HG02981 (cell line): ENCODE measurements around the gene CD84.
A peak's percentile ranks its signal among the peaks of the same experiment; 100 is the strongest.
"Not testable (repeated sequence)": the region's sequence is repeated elsewhere in the genome, so short reads cannot be mapped to it uniquely, and the experiment has no call there.

Experiments used
- ATAC-seq: cut with Tn5 transposase; IDR thresholded peaks from one replicate; pipeline ENCODE4 v1.9.1; 2021; ENCODE audit warnings: mild to moderate bottlenecking, moderate library complexity; ENCODE audit not compliant: unreplicated experiment

The CD84 gene

DNA sequence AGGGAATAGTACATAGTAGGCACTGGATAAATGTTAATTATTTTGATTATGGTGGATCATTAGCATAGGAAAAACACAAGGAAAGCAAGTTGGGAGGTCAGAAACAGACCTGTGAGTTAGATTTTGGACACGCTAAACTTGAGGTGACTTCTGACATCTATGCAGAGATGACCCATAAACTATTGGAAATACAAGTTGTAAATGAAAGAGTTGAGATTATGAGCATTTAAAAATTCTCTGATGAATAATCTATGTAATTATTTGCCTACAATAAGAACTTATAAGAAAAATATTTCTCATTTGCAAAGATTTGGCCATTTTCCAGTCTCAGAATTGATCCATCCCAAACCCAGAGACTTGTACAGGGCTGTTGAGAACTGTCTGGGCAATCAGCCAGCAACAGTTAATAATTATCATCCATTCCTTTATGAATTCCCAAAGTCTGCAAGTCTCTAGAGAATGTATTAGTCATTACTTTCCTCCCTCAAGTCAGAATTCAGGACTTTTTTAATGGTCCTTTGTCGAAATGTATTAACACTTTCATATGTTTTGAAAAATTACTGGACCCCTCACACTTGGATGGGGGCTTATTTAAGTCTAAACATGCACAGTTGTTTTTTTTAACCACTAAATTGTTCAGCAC is 36.9 kb downstream of the CD84 start:
- ATAC-seq: no peak

DNA sequence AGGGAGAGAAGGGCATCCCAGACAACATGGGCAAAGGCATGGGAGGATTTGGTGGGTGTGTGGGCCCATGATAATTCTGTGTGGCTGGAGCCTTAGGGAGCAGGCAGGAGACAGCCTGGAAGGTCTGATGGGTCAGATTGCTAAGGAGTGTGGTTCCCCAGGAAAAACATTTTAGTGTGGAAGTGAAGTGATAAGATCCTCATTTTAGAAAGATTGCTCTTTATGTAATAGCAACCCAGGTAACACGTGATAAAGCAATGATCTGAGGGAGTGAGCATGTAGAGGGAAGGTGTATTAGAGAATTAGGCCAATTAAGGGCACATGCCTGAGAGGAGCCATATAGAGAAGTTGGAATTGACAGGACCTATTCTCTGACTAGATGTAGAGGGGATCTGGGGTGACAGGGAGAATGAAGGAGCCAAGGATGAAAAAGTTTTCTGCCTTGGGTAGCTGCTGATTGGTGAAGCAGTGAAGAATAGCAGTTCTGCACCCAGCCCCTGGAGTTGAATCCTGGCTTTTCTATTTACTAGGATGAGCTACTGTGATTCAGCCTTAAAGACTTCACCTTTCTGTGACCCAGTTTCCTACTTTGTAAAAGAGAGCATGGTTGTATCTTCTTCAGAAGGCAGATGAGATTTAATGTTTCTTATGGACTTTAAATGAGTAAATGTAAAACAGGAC is 37.5 kb downstream of the CD84 start:
- no peak for ATAC-seq

DNA sequence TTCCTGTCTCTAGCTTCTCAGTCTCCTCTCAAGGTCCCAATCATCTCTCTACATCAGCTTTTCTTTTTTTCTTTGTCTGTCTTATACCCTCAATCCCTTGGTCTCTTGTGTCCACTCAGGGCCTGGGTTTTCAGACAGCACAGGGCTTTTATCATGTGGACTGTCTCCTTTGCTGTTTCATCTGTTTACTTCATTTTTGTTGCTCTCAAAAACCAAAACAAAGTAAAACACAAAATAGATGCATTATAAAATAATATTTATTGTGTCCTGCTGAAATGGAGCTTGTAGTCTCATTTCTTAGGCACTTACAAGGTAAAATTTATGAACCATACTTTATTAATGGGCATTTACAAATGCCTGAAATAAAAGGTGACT is 38.5 kb downstream of the CD84 start:
- no peak for ATAC-seq

DNA sequence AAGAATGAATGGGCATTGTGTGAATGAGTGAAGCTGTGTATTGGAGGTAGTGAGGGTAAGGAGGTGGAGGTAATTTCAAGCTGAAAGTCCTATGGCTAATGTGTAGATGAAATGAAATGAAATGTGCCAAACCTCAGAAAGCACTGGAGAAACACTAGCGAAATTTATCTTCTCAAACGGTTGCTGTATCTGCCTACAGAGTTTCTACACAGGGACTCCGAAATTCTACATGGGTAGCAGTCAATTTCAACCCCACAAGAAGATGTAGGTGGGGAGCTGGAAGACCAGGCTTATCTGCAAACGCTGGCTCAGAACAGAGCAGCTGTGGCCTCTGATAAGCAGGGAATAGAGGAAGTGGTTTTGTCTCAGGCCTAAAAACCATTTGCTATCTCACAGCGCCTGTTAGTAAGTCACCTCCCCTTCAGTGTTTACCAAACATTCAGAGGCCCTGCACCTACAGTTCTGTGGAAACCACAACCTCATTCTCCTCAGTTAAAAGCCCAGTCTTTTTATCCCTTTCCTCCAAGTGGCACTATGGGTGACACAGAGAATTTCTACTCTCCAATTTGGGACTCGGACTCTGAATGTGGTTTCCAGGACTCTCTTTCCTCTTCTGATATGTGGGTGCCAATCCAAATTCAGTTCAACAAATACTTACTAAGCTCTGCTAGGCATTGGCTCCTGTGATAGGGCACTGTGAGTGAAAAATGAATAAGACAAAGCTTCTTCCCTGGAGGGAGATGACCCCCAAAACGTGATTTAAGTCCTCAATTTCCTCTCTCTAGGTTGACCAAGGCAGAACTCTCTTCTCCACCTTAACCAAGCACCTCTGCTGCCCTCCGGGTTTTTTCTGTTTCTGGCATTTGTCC is 39.1 kb downstream of the CD84 start:
- ATAC-seq: peak; percentile 90

DNA sequence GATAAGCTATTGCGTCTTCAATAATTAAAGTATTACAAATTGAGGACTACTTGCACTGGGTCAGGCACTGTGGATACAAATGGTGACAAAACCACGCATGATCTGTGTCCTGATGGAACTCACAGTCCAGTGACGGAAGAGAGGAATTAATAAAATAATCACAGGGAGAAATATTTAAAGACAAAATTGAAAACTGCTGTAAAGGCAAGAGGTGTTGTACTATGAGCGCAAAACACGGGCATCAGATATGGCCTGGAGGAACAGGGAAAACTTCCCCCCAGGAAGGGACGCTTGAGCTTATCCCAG is 39.7 kb downstream of the CD84 start:
- no peak for ATAC-seq

DNA sequence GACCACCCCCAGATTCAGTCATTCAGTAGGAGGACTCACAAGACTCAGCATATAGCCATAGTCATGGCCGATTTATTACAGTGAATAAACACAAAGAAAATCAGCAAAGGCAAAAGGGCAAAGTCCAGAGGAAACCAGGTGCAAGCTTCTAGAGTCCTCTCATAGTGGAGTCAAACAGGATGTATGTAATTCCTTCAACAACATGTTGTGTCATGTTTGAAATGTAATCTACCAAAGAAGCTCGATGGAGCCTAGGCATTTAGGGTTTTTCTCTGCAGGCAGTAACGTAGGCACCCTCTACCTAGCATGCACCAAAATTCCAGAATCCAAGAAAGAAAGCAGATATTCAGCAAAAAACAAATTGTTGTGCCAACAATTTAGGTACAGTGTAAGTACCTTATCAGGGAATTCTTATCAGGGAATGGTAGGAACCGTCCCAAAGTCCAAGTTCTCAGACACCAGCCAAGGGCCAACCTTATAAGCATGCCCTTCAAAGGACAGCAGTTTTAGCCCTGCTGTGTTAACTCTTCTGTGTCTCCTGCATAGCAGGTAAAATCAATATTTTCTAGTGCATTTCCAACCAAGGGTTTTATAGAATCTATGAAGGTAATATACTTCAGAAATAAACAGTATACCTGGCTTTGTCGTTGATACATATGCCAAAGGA is 40.2 kb downstream of the CD84 start:
- no peak for ATAC-seq

DNA sequence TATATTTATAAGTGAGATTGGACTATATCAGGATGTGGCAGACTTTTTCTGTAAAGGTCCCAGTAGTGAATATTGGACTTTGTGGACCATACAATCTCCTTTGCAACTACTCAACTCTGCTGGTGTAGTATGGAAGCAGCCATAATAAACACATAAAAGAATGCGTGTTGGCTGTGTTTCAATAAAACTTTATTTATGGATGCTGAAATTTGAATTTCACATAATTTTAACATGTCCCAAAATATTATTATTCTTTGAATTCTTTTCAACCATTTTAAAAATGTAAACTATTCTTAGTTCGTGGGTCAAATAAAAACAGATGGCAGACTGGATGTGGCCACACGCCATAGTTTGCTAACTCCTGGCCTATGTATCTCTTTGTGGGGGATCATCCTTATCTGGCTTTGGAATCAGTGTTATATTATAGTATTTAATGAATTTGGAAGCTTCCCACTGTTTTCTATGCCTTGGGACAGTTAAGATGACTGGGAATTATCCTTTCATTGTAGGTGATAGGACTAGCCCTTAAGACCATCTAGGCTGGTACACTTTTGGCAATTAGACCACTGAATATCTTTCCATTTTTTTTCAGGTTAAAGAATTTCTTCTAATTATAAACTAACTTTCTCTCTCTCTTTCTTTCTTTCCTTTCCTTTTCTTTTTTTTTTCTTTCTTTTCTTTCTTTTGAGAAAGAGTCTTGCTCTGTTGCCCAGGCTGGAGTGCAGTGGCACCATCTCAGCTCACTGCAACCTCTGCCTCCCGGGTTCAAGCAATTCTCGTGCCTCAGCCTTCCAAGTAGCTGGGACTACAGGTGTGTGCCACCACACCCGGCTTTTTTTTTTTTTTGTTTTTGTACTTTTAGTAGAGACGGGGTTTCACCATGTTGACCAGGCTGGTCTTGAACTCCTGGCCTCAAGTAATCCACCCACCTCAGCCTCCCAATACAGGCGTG is 41.3 kb downstream of the CD84 start:
- ATAC-seq: no peak

DNA sequence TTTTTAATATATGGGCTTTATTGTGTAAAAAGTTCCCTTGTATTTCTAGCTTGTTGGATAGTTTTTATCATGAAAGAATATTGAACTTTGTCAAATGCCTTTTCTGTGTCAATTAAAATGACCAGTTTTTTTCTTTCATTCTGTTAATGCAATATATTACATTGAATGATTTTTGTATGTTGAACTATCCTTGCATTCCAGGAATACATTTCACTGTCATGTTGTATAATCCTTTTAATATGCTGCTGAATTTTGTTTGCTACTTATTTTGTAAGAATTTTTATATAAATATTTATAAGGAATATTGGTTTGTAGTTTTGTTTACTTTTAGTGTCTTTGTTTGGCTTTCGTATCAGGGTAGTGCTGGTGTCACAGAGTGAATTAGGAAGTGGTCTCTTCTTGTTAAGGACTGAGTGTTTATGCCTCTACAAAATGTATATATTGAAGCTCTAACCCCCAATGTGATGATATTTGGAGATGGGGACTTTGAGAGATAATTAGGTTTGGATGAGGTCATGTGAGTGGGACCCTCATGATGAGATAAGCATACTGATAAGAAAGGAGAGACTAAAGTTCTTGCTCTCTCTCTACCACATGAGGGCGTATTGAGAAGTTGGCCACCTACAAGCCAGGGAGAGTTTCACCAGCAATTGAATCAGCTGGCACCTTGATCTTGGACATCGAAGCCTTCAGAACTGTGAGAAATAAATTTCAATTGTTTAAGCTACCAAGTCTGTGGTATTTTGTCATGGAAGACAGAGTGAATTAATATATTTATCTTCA is 44.3 kb downstream of the CD84 start:
- ATAC-seq: no peak

DNA sequence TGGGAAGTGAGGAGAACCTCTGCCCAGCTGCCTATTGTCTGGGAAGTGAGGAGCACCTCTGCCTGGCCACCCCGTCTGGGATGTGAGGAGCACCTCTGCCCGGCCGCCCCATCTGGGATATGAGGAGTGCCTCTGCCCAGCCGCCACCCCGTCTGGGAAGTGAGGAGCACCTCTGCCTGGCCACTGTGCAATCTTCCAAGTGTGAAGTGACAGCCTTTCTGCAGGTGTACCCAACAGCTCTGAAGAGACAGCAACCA is 46.8 kb downstream of the CD84 start:
- not testable (repeated sequence) for ATAC-seq

DNA sequence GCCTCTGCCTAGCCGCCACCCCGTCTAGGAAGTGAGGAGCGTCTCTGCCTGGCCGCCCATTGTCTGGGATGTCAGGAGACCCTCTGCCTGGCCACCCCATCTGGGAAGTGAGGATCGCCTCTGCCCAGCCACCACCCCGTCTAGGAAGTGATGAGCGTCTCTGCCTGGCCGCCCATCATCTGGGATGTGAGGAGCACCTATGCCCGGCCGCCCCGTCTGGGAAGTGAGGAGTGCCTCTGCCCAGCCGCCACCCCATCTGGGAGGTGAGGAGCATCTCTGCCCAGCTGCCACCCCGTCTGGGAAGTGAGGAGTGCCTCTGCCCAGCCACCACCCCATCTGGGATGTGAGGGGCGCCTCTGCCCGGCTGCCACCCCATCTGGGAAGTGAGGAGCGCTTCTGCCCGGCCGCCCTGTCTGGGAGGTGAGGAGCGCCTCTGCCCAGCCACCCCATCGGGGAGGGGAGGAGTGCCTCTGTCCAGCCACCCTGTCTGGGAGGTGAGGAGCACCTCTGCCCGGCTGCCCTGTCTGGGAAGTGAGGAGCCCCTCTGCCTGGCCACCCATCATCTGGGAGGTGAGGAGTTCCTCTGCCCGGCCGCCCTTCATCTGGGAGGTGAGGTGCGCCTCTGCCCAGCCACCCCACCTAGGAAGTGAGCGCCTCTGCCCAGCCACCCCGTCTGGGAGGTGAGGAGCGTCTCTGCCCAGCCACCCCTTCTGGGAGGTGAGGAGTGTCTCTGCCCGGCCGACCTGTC is 47.3 kb downstream of the CD84 start:
- ATAC-seq: not testable (repeated sequence)

DNA sequence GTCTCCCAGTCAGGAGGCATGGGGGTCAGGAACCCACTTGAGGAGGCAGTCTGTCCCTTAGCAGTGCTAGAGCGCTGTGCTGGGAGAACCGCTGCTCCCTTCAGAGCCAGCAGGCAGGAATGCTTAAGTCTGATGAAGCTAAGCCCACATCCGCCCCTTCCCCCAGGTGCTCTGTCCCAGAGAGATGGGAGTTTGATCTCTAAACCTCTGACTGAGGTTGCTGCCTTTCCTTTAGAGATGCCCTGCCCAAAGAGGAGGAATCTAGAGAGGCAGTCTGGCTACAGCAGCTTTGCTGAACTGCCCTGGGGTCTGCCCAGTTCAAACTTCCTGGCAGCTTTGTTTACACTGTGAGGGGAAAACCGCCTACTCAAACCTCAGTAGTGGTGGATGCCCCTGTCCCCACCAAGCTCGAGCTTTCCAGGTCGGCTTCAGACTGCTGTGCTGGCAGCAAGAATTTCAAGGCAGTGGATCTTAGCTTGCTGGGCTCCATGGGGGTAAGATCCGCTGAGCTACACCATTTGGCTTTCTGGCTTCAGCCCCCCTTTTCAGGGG is 49.8 kb downstream of the CD84 start:
- not testable (repeated sequence) for ATAC-seq

DNA sequence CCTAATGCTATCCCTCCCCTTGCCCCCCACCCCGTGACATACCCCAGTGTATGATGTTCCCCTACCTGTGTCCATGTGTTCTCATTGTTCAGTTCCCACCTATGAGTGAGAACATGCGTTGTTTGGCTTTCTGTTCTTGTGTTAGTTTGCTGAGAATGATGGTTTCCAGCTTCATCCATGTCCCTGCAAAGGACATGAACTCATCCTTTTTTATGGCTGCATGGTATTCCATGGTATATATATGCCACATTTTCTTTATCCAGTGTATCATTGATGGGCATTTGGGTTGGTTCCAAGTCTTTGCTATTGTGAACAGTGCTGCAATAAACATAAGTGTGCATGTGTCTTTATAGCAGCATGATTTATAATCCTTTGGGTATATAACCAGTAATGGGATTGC is 55.5 kb downstream of the CD84 start:
- ATAC-seq: not testable (repeated sequence)

DNA sequence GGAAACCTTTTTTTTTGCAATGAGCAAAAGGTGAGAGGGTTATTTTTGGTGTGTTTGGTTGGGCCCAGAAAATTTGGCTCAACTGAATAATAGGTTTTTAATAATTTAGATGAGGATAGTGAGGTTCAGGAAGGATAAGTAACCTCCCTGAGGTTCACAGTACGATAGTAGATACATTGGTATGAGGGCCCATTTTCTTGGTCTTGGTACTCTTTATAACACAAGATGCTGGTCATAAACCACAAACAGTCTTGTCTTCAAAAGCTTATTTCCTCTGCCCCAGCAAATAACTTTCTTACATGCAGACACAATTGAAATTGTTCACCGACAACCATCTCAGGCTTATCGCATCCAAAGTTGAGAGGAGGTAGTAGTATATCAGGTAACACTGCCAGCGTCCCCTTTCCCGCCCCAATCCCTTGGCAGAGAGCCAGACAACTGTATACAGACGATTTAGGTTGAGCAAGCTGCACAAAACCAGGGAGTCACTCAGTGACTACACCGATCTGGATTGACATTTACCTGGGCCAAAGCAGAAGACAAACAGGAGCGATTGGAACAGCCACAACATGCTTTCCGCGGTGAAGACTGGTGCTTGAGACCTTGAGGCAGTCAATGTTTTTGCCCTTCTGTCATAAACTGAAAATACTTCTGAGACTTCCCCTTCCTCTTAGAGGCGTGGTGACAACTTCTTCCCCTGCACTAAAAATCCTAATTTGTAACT is 56.5 kb downstream of the CD84 start, which contains the start of gene SLAMF6:
SLAMF6 (minus strand) TSS at position 634 of the 724 bp plus-strand sequence; CDS start at position 571, 63 bp downstream.
- ATAC-seq: no peak

DNA sequence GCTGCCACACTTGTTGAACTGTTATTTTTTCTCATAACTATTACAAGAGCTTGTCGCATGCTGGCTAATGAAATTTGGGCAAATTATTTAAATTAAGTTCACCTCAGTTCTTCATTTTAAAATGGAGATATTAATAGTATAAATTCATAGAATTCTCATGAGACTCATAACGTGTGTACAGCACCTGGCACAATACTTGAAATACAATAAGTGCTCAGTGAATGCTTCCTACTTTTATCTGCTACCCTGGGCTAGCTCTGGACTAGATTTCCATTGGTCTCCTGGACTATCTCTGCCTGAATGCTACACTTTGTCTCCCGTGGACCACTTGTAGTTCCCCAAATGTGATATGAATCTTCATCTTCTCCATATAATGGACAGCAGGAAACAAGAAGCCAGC is 57.2 kb downstream of the CD84 start:
- ATAC-seq: no peak

DNA sequence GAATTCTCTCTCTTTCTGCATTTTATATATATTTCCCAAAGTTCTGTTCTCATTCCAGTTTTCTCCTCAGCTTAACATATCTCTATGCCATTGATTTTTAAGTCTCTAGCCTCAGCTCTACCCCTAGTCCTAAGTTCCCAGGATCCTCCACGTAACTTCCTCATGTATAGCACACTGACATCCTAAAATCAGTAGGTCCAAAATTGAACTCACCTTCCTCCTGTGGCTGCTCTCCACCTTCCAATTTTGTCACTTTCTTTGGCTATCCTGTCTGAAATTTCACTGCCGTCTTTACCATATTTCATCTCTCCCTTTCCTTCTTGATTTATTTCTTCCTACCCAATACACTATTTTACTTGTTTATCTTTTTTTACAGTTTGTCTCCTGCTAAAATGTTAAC is 57.7 kb downstream of the CD84 start:
- ATAC-seq: no peak

DNA sequence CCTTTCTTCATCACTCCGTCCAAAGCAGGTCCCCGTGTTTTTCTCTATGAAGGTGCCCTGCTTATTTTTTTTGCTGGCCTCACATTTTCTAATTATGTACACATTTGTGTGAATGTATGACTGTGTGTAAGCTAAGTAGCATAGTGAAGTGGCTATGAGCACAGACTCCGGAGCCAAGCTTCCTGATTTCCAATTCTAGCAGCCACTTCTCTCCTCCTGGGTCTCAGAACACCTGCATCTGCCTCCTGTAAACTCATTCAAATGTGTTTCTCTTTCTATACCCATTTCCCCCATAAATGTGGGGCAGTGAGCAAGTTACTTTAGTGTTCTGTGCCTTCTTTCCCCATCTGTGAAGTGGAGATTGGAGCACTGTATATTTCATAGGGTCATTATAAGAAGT is 58.3 kb downstream of the CD84 start:
- no peak for ATAC-seq

DNA sequence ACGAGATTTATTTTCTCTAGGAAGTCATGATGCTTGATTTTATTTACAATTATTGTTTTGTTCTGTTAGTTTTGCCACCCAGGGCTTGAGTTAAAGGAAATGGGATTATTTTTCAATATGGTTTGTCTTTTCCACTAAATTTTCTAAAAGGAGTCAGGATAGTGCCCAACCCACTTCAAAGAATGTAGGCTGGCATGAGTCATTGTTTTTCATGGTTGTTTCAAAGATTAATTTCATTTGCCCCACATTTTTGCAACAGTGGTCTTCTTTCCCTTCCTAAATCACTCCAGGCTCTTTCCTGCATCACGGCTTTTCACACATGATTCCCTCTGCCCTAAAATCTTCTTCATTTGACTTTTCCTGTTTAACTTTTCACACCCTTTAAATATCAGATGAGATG is 58.7 kb downstream of the CD84 start:
- ATAC-seq: no peak
